Astrocyte (in vitro differentiated cells and primary cell): Measurements from ENCODE around the gene RBL2.

Experiments used
- EZH2 ChIP-seq: IDR thresholded peaks from 2 replicates; pipeline ENCODE4 v1.6.1; 2012; ENCODE audit warnings: mild to moderate bottlenecking, low read length, inconsistent platforms; ENCODE audit not compliant: insufficient read depth
- TF ChIP-seq, protein P1 (sequence below): IDR thresholded peaks from 2 replicates; pipeline ENCODE4 v1.5.1; 2011; ENCODE audit warnings: low read depth, mild to moderate bottlenecking, inconsistent platforms, low read length, moderate library complexity; ENCODE audit not compliant: insufficient read depth

DNA sequence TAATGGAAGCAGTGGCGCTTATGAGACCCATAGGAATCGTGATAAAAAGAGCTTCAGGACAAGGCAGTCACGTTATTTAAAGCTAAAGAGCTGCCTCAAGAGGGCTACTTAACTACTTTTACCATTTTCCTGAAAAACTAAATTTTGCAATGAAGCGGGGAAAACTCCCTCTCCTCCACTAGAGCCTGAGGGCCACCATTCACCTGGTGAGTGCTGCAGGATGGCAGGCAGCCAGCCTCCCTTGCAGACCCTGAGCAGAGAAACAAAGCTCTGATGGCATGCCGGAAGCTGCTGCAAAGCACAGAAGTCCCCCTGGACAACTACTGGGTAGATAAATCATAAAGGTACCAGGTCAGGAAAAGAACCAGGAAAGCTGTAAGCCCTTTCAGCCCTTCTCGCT, 60.4 kb downstream of the RBL2 start:
- TF ChIP-seq, protein P1, sequence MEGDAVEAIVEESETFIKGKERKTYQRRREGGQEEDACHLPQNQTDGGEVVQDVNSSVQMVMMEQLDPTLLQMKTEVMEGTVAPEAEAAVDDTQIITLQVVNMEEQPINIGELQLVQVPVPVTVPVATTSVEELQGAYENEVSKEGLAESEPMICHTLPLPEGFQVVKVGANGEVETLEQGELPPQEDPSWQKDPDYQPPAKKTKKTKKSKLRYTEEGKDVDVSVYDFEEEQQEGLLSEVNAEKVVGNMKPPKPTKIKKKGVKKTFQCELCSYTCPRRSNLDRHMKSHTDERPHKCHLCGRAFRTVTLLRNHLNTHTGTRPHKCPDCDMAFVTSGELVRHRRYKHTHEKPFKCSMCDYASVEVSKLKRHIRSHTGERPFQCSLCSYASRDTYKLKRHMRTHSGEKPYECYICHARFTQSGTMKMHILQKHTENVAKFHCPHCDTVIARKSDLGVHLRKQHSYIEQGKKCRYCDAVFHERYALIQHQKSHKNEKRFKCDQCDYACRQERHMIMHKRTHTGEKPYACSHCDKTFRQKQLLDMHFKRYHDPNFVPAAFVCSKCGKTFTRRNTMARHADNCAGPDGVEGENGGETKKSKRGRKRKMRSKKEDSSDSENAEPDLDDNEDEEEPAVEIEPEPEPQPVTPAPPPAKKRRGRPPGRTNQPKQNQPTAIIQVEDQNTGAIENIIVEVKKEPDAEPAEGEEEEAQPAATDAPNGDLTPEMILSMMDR: no peak
- TF ChIP-seq EZH2: no peak
